Lower leg skin (tissue), 3 donors: ENCODE measurements around the gene CLCN3.

Experiments used
- CTCF ChIP-seq, 3 donors: fragments of 450-650 bp; IDR thresholded peaks; one replicate each; pipeline ENCODE4 v1.5.1; 2016; ENCODE audit warnings: antibody characterized with exemption in 3 of 3, mild to moderate bottlenecking in 3 of 3, moderate library complexity in 2 of 3
- POLR2A ChIP-seq, 2 donors: fragments of 450-650 bp; IDR thresholded peaks; one replicate each; pipeline ENCODE4 v1.6.1; 2016 to 2017; ENCODE audit warnings: antibody characterized with exemption in 2 of 2, mild to moderate bottlenecking in 1 of 2, moderate library complexity in 1 of 2

- TF ChIP-seq CTCF (IDR thresholded peaks at IDR 0.05): no peak
- TF ChIP-seq POLR2A (IDR thresholded peaks at IDR 0.05): no peak
Measured at GRCh38 chr4:169658975-169659715, 38.8 kb downstream of the CLCN3 start.
